ENCODE data around the gene BABAM2.

DNA sequence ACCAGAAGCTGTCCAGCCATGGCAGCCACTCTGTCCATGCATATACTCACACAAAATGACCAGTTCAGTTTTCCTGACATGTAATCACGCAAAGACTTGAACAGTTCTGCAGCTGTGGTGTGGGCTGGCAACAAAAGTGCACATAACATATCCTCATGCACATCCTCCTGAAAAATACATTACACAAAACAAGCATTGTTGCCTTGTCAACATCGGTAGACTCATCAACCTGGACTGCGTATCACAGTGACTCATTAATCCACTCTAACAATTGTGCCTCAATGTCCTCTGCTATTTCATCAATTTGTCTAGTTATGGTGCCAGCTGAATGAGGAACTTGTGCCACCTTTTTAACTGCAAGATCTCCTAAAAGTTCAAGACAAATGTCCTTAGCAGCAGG lies 19.8 kb upstream of the BABAM2 start:
- TF ChIP-seq CTCF (IDR thresholded peaks at IDR 0.05; ENCODE audit: borderline replicate concordance, extremely low read depth, low read length, poor library complexity, severe bottlenecking), result no peak
- TF ChIP-seq EZH2 (IDR thresholded peaks at IDR 0.05; ENCODE audit: borderline replicate concordance, low read depth, low read length, severe bottlenecking), result no peak

Data from DND-41 (cell line).